Measurements from ENCODE around the gene CCDC85C.

DNA sequence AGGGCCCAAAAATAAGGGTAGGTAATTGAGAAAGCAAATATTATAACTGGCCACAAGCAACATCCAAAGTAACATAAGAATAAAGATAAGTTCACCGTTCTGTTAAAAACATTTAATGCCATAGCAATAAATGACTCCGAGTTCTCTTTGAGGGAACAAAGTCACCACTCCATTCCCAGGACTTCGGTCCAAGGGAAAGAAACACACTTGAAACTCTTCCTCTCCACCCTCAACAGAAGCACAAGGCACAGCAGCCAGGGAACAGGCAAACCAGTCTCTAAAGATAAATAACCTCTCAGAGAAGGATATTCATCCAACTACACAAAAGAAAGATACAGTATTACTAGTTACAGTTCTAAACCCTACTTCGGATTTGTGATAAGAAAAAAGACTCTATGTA lies 125.9 kb downstream of the CCDC85C start:
- TF ChIP-seq CTCF (IDR thresholded peaks at IDR 0.05): no peak
- TF ChIP-seq ZFX (IDR thresholded peaks at IDR 0.05; ENCODE audit: borderline replicate concordance): no peak
